Muscle layer of duodenum (tissue), 2 donors: ENCODE data around the gene CFAP206.
"Not testable (repeated sequence)": the region's sequence is repeated elsewhere in the genome, so short reads cannot be mapped to it uniquely, and the experiment has no call there.

ENCODE experiments used
- H3K27ac ChIP-seq: one replicate; pipeline ENCODE4 v1.7.0; 2013; ENCODE audit warnings: mild to moderate bottlenecking, low read length
- H3K27me3 ChIP-seq: one replicate; pipeline ENCODE4 v1.7.0; 2013; ENCODE audit warnings: low read depth, mild to moderate bottlenecking, control low read depth, low read length
- H3K36me3 ChIP-seq, 2 donors: one replicate each; pipeline ENCODE4 v1.7.0; 2013; ENCODE audit warnings: low read length in 2 of 2, control low read depth in 1 of 2, mild to moderate bottlenecking in 1 of 2; ENCODE audit not compliant: insufficient read depth in 2 of 2, control insufficient read depth in 1 of 2
- H3K4me1 ChIP-seq, 2 donors: one replicate each; pipeline ENCODE4 v1.7.0; 2013; ENCODE audit warnings: low read length in 2 of 2, mild to moderate bottlenecking in 2 of 2, control low read depth in 1 of 2, moderate library complexity in 1 of 2; ENCODE audit not compliant: insufficient read depth in 2 of 2, control insufficient read depth in 1 of 2
- H3K4me3 ChIP-seq, 2 donors: one replicate each; pipeline ENCODE4 v1.7.0; 2013; ENCODE audit warnings: low read length in 2 of 2, low read depth in 1 of 2, mild to moderate bottlenecking in 1 of 2
- H3K9me3 ChIP-seq, 2 donors: one replicate each; pipeline ENCODE4 v1.7.0; 2013; ENCODE audit warnings: low read length in 2 of 2, control low read depth in 1 of 2, mild to moderate bottlenecking in 1 of 2; ENCODE audit not compliant: control insufficient read depth in 1 of 2
- donor health status: healthy.

CFAP206 gene

GRCh38 chr6:87483929-87484328 is 76.2 kb downstream of the CFAP206 start:
- Histone ChIP-seq H3K27ac (no peak overlapping the region), H3K36me3 (peaks cover 0 to 7% of the 10 kb centered on the region in 2 donors), H3K27me3 (no peaks in the 10 kb centered on the region), H3K4me1 (no peaks in the 10 kb centered on the region), H3K4me3 (no peak overlapping the region), H3K9me3 (no peaks in the 10 kb centered on the region)

DNA sequence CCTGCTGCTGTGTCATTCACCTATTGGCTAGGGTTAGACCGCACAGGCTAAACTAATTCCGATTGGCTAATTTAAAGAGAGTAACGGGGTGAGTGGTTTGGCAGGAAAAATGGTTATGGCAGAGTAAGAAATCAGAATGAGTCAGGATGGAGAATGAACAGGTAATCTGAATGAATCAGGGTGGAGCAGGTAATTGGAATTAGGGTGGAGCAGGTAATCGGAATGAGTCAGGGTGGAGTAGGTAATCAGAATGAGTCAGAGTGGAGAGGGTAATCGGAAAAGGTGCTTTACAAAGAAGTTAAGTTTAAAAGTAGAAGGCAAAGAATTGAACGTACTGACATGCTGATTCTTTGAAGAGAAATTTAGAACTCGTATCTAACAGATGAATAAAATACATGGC is 76.7 kb downstream of the CFAP206 start:
- no peak overlapping the region for H3K4me3 ChIP-seq
- H3K9me3 ChIP-seq, result no peaks in the 10 kb centered on the region
- H3K4me1 ChIP-seq, result no peaks in the 10 kb centered on the region
- no peaks in the 10 kb centered on the region for H3K27me3 ChIP-seq
- H3K27ac ChIP-seq, result no peak overlapping the region
- H3K36me3 ChIP-seq, result peaks cover 0 to 7% of the 10 kb centered on the region in 2 donors

DNA sequence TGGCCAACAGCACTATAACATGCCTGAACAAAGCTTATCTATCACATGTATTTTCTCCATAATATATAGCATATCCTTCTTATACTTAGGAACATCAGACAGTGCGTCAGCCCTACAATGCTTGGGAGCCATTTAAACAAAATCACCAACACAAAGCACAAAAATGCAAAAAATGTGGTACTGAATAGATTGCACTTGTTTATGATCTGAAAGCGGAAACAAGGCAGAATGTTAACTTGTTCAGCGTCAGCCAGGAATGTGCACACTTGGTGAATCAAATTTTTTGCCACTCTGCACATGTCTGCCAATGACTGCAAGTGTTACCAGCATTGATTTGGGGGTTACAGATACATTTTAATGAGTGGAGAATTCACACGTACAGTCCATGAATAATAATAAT is 79.8 kb downstream of the CFAP206 start:
- H3K27me3 ChIP-seq, result no peaks in the 10 kb centered on the region
- H3K4me1 ChIP-seq, result no peaks in the 10 kb centered on the region
- H3K36me3 ChIP-seq, result peaks cover 0 to 13% of the 10 kb centered on the region in 2 donors
- H3K9me3 ChIP-seq, result no peaks in the 10 kb centered on the region
- no peak overlapping the region for H3K4me3 ChIP-seq
- no peak overlapping the region for H3K27ac ChIP-seq

GRCh38 chr6:87489326-87489725 is 81.6 kb downstream of the CFAP206 start:
- not testable (repeated sequence) for H3K27me3 ChIP-seq, H3K4me3 ChIP-seq, H3K4me1 ChIP-seq, H3K36me3 ChIP-seq, H3K27ac ChIP-seq, H3K9me3 ChIP-seq

DNA sequence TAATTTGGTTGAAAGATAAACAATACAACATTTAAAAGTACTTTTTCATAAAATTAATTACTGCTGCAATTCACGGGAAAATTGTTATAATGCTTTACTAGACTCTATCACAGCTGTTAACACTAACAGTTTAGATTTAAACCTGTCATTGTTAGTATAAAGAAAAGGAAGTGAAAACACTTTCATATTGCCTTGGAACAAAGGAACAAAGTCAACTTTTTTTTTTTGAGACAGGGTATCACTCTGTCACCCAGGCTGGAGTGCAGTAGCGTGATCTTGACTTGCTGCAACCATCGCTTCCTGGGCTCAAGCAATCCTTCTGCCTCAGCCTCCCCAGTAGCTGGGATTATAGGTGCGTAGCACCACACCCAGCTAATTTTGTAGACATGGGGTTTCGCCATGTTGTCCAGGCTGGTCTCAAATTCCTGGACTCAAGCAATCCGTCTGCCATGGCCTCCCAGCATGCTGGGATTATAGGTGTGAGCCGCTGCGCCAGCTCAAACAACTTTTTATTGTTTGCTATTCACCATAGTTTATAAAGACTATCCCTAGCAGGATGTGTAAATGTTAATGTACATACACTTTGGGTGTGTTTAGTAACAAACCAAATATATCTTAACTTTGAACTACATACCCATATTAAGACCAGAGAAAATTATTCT is 87.1 kb downstream of the CFAP206 start:
- Histone ChIP-seq H3K27me3 (no peaks in the 10 kb centered on the region), H3K4me3 (no peak overlapping the region), H3K9me3 (no peaks in the 10 kb centered on the region), H3K27ac (no peak overlapping the region), H3K4me1 (no peaks in the 10 kb centered on the region), H3K36me3 (peaks cover 0 to 6% of the 10 kb centered on the region in 2 donors)

DNA sequence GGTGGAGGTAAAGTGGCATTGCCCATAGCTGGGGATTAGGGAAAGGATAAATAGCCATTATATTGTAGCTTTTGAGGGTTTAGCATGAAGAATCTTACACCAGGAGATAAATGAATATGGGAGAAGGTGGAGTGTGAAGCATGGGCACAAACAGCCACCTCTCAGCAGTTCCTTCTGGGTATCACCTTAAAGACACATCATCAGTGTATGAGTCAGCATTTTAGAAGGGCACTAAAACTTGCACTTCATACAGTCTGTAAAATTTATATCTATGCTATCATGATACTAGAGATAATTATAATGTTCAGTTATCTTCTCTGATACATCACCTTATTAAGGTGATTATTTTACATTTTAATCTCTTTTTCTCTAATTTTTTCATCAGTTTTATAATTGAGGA is 90.3 kb downstream of the CFAP206 start:
- no peak overlapping the region for H3K27ac ChIP-seq
- H3K4me3 ChIP-seq, result no peak overlapping the region
- no peaks in the 10 kb centered on the region for H3K27me3 ChIP-seq
- peaks cover 16 to 22% of the 10 kb centered on the region in 2 donors for H3K36me3 ChIP-seq
- H3K4me1 ChIP-seq, result no peaks in the 10 kb centered on the region
- no peaks in the 10 kb centered on the region for H3K9me3 ChIP-seq

GRCh38 chr6:87501809-87502572 is 94.2 kb downstream of the CFAP206 start:
- Histone ChIP-seq H3K9me3 (no peaks in the 10 kb centered on the region), H3K36me3 (peaks cover 24 to 31% of the 10 kb centered on the region in 2 donors), H3K27me3 (no peaks in the 10 kb centered on the region), H3K4me1 (no peaks in the 10 kb centered on the region), H3K27ac (no peak overlapping the region), H3K4me3 (no peak overlapping the region)

DNA sequence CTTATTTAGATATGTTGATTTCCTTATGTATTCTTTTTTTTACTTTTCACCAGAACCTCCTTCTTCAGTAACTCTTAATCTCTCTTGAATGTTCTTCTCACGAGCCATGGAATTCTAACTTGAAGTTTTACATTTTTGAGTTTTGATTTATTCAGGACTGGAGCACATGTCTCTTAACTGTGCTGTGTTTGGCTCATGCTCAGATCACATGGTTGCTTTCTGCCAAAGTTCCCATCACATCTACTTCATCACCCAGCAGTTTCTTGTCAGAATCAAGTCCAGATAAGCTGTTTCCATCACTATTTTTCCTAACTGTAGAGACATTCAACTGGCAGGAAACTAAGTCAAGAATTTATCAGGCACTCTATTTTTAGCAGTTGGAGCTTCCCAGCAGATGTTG is 96.7 kb downstream of the CFAP206 start:
- Histone ChIP-seq H3K36me3 (peaks cover 30 to 36% of the 10 kb centered on the region in 2 donors), H3K4me3 (no peak overlapping the region), H3K4me1 (no peaks in the 10 kb centered on the region), H3K27me3 (no peaks in the 10 kb centered on the region), H3K27ac (no peak overlapping the region), H3K9me3 (no peaks in the 10 kb centered on the region)
